Islet precursor cell (in vitro differentiated cells): ENCODE measurements around the gene METTL22.

Experiments
- DNase-seq: peaks from one replicate; pipeline ENCODE4 v3.0.0-alpha.2; 2018

METTL22 gene

GRCh38 chr16:8669481-8669880 is 48.0 kb downstream of the METTL22 start:
- DNase-seq: no peak

- no peak for DNase-seq
Measured at GRCh38 chr16:8670014-8670560, 48.6 kb downstream of the METTL22 start.

- DNase-seq: no peak
Measured at GRCh38 chr16:8673611-8674412, 52.3 kb downstream of the METTL22 start.

- peak; percentile 94 for DNase-seq
Measured at GRCh38 chr16:8674413-8675022, 53.0 kb downstream of the METTL22 start, which contains the start of gene ABAT. ABAT (plus strand) TSS chr16:8674617; CDS start chr16:8735740, 61,123 bp downstream.

- DNase-seq: no peak
Measured at GRCh38 chr16:8675183-8676159, 54.0 kb downstream of the METTL22 start.

GRCh38 chr16:8676160-8676547 is 54.7 kb downstream of the METTL22 start:
- no peak for DNase-seq

- DNase-seq: no peak
Measured at GRCh38 chr16:8676737-8677375, 55.4 kb downstream of the METTL22 start.

GRCh38 chr16:8677481-8677880 is 56.0 kb downstream of the METTL22 start:
- no peak for DNase-seq

GRCh38 chr16:8678068-8678927 is 56.8 kb downstream of the METTL22 start:
- DNase-seq: no peak

- no peak for DNase-seq
Measured at GRCh38 chr16:8679151-8679550, 57.7 kb downstream of the METTL22 start.

DNA sequence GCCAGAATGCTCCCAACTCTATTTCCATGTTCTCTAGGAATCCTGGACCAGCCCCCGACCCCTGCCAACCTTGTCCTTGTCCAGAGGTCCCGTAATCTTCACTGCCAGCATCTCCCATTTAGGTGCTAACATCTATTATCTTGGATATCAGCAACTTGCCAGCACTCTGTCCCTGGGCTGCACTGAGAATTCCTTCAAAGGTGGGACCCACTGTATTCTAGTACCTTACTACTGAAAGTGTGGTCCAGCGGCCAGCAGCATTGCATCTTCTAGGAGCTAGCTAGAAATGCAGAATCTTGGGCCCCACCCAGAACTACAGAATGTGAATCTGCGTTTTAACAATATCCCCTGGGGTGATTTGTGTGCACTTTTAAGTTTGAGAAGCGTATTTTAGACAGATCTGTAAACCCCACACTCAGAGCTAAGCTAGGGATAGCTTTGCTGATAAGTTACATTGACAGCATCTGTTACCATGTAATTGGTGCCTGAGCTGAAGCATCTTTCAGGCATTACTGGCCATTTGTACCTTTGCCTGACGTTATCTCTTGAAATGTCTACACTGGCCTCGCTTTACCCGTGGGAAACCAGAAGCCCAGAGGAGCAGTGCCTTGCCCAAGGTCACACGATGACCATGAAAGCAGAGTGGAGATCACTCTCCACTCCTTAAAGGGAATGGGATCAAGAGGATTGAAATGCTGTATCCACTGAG is 61.2 kb downstream of the METTL22 start:
- no peak for DNase-seq

DNA sequence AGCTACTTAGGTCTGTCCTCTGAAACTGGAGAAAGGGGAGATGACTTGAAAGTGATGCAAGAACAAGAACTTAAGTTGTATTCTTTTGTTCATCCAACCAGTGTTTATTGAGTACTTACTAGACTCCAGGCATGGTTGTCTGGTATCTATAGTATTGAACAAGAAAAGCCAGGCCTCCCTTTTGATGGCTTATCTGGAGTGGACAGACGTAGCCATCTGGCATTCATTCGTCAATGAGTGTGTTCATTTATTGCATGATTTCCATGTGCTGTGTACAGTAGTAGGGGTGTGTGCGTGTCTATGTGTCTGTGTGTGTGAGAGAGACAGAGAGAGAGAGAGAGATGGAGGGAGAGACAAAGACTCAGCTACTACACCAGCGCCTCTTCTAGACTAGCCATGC is 62.1 kb downstream of the METTL22 start:
- DNase-seq: no peak

GRCh38 chr16:8685617-8686016 is 64.1 kb downstream of the METTL22 start:
- DNase-seq: no peak

GRCh38 chr16:8686031-8686621 is 64.6 kb downstream of the METTL22 start:
- DNase-seq: no peak

- no peak for DNase-seq
Measured at GRCh38 chr16:8686879-8687278, 65.4 kb downstream of the METTL22 start.

DNA sequence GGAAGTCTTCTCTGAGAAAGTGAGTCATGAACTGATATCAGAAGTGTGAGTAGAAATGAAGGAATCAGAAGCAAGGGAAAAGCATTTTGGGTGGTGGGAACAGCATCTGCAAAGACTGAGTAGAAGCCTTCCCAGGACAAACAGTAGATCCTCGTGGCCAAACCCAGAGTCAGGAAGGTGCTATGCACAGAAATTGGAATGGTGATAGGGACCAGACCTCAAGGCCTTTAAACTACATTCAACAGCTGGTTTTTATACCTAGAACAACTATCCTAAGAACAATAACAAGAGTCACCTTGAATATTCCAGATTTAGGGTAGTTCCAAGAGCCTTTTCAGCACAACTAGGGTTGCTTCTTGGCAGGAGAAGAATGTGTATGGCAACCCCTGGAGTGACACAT is 68.2 kb downstream of the METTL22 start:
- DNase-seq: no peak

GRCh38 chr16:8691728-8692127 is 70.2 kb downstream of the METTL22 start:
- no peak for DNase-seq

- no peak for DNase-seq
Measured at GRCh38 chr16:8694795-8695728, 73.6 kb downstream of the METTL22 start.

DNA sequence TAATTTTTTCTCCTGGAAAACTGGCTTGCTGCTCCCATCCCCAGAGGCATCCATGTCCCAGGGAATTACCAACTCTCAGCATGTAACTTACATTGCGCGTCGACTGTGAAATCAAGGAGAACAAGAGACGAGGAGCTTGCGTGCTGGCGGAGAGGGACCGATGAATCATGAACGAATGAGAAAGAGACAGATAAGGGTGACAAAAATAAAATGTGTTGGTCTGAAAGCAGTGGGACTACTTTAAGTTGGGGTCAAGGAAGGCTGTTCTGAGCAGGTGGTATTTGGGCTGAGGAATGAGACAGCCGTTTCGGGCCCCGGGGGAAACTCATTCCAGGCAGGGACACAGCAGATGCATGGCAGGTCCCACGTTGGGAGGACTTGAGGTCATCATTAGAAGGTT is 75.4 kb downstream of the METTL22 start:
- no peak for DNase-seq
